ENCODE measurements around the gene PCNX1.
A peak's percentile ranks its signal among the peaks of the same experiment; 100 is the strongest.

Gene PCNX1

DNA sequence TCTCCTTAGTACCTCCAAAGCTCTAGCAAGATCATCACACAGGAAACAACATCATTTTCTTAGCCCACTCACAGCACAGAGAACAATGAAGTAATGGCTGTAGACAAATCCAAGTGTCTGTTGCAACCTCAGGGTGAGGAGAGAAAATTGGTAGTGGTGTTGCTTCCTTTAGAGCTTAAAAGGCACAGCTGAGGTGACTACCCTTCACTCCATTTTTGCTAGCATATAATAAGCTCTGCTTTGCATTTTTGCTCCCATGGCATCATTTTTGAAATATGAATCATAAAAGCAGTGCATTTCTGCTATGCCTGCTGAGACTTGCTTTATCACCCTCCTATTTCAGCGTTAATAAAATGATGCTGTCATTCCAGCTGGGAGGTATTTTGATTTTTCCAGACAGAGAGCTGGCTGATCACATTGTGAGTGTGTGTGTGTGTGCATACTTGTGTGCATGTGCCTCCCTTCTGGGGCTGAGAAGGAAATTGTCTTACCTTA is 18.5 kb upstream of the PCNX1 start:
- DNase-seq, result no peak

DNA sequence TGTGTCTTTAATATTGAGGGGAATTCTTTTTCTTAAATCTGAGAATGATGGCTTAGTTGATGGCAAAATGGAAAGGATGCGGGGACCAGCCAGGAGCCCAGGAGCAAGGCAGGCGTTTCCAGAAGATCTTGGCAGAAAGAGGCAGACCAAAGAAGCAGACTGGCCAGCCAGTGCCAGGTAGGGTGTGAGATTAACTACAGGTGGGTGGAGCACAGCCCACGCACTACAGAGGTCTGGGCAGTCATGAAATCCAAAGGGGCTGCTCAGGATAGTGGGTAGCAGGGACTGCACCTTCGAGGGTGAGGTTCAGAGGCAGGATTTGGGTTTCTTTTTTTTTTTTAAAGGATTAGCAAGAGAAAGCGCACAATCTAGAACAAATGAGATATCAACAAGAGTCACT is 17.7 kb upstream of the PCNX1 start:
- no peak for DNase-seq

DNA sequence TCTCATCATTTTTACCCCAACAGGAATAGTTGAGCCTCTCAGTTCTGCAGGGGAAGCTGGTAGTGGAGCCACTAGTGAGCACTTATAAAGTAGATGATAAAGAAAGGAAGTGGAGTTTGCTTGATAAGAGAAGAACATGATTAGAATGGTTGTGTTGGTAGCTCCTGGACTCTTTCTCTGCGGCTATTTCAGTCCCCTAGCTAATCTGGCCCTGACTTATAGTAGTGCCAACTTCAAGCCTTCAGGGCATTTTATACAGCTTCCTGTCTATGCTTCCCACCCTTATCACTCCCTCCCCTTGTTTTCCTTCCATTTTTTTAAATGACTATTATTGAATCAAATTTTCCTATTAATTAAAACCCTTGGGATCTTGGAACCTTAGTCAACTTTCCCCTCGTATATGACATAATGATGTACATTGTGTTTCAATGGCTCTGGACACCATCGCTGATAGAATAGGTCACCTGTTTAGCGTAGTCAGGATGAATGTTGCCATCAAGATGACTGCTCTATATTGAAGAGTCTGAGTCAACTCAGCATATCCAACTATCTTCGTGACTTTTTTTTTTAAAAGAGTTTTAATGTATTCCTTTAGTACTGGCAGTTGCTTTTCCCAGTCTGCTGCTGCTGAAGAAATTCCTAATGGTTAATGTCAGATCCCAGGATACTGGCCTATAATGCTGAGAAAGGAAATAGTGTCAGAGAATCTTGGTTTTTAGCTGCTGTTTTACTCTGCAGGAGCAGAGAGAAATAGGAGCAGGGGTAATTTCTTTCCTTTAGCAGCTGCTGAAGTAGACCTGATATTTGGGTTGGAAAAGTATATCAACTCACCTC is 16.2 kb upstream of the PCNX1 start:
- no peak for DNase-seq

DNA sequence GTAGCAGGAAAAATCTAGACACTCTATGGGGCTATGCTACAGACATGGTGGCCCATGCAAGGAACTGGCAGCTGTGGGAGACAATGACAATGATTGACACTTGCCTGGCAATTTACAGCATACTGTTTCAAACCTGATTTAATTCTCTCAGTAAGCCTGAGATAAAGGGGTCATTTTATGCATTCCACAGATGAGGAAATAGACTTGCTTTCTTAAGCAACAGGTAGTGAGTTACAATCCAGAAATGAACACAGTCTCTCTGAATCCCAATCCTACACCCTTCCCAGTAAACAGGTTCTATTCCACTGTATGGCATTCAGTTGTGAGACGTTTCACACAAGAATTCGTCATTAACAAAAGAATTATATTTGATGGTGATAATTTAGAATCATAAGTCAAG is 15.5 kb upstream of the PCNX1 start:
- no peak for DNase-seq

DNA sequence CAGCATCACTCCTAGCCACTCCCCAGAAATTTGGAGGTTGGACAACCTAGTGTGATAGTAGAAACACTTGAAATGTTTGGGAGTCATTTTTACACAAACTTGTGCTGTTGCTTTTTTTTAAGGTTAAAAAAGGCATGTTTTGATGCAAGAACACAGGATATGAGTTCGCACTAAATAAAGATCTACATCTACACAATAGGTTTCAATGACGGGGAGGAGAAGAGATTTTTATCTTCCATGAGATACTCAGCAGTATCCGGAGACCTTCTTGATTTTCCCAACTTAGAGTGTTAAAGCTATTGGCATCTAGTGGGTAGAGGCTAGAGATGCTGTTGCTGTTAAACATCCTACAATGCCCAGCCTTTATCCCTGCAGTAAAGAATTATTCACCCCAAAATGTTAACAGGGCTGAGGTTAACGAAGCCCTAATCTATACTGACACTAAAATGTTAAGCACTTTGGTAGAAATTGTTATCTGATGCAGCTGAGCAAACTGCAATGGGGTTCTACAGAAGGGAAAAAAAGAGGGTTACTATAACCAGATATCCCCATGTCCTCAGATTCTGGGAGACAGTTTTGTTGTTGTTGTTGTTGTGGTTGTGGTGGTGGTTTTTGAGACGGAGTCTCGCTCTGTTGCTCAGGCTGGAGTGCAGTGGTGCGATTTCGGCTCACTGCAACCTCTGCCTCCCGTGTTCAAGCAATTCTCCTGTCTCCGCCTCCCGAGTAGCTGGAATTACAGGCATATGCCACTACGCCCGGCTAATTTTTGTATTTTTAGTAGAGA is 14.0 kb upstream of the PCNX1 start:
- no peak for DNase-seq

DNA sequence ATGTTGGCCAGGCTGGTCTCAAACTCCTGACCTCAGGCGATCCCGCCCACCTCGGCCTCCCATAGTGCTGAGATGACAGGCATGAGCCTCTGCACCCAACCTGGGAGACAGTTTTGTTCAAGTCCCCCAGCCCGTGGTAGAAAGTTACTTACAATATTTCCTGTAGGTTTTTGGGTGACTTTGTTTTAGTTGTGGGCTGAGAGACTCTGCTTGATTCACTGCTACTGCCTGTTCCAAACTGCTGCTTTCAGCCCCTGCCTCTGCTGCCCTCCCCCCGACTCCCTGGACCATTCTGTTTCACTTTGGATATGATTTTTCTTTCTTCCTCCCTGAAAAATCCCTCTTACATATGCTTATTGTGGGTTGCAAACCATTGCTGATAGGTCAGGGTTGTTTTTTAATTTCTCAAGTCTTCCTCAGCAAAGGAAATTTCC is 13.4 kb upstream of the PCNX1 start:
- no peak for DNase-seq

DNA sequence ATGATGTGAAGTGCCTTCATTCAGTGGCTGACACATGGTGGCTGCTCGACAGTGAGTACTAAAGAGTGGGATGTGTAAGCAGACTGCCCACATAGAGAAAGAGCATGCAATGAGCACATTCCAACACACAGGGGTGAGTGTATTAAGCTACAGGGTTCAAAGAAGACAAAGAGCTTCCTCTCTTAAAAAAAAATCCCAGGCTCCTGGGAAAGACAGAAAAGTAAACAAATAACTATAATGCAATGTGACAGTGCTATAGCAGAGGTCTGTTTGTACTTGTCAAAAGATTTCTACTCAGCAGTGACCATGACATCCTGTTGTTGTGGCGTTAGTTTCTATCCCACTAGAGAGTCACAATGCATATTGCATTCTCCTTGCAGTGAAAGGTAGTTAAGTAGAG is 12.4 kb upstream of the PCNX1 start:
- no peak for DNase-seq

DNA sequence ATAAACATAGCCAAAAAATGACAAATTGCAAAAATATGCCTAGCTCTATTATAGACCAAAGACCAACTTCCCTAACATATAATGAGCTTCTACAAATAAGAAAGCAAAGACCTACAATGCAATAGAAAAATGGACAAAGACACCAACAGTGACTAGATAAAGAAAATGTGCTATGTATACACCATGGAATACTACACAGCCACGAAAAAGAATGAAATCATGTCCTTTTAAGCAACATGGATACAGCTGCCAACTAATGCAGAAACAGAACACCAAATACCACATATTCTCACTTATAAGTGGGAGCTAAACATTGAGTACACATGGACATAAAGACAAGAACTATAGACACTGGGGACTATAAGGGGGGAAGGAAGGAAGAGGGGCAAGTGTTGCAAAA is 10.9 kb upstream of the PCNX1 start:
- DNase-seq, result no peak

DNA sequence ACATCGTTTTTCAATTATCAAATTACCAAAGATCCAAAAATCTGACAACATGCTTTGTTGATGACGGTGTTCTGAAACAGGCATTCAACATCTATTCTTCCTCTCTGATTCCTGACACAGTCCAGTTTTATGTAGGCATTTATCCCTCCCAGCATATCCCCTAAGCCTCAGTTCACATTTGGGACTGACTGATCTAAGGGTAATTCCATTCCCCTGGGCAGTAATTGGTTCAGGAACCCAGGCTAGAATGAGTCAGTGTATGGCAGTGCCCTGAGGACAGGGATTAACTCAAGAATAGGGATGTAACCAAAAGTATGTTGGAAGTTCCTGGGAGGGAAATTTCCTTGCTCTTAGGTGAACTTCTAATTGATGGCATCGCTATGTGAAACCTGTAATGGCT is 10.3 kb upstream of the PCNX1 start:
- DNase-seq, result no peak

DNA sequence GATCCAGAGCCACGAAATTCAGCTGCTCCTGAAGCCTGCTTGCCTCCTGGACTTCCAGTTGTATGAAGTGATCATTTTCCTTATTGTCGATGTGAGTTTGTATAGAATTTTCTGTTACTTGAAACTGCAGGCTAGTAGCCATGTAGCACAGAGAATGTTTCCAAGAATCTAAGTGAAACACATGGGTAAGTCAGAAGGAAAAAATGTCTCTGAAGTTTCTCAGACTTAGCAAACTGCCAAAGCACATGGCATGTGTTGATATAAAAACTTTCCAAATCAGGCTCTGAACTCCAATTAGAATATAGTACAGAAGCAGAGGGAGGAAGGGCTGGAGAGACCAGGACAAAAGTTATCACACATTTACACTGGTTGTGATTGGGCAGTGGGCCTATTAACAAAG is 9.8 kb upstream of the PCNX1 start:
- no peak for DNase-seq

DNA sequence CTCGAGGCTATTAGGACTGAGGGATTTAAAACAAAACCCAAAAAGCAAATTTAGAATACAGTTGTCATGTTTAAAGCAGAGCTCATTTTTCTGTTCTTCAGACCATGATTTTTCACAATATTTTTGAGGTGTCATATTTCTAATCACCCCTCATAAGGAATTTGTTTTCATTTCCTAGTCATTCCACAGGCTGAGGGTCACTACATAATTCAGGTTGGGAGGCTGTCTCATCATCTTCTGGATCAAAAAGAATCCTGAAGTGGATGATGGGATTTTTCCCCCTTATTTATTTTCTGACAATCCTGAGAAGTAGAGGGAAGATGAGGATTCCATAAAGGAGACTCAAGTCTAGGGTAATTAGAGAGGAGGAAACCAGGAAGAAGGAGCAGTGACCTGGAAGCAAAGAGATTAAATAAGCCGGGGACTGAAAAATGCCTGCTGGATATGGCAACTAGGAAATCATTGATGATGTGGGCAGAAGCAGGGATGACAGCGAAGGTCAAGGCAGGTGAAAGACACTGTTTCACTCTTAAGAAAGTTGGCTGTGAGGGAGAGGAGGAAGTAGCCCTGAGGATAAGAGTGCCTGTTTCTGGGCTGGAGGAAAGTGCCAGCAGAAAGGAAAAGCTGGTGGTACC is 9.0 kb upstream of the PCNX1 start:
- no peak for DNase-seq

DNA sequence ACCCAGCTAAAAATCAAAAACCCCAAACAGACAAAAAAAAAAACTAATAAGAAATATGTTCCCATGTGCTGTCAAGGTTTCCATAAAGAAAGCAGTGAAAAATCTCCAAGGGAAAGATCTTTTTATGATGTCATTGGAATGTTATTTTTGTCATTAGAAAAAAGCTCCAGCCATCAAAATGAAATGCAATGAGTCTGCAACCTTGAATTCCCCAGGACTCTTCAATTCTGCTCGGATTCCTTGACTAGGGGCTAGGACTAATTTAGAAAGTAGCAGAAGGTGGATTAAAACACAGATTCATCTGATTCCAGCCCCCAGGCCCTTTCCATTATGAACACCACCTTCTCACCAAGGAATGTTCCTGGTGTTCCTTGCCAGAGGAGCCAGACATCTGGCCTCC is 6.0 kb upstream of the PCNX1 start:
- no peak for DNase-seq

DNA sequence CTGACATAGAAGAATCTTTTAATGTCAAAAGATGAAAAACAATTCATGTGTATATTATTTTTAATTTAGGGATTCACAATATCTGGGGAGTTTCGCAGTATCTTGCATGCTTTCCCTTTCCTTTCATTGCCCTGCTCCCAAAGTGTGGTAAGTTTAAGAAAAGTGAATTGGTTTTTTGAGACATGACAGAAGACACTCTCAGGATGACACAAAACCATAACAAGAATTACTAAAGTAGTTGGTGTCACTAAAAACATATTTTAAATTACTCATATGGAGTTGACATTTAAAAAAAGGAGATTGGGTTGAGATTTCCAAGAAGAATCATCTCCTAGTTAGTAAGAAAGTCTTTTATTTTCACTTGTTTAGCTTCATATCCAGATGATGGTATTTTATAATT is 5.1 kb upstream of the PCNX1 start:
- no peak for DNase-seq

DNA sequence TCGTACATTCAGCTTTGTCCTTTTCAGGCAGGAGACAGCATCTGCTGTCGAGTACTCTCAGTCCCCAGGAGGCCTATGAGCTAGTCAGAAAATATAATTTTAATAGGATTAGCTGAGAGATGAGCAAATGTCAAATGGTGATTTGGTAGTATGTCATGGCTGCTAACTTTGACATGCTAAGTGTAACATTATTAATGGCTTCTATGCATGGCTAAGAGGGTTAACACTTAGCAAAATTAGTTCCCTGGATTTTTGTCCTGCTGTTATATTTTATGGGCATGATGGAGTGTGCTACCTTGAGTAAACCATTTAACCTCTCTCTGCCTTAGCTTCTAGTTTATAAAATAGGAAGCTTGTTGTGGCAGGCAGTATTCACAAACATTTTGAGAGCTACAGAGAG is 2.9 kb upstream of the PCNX1 start:
- no peak for DNase-seq

DNA sequence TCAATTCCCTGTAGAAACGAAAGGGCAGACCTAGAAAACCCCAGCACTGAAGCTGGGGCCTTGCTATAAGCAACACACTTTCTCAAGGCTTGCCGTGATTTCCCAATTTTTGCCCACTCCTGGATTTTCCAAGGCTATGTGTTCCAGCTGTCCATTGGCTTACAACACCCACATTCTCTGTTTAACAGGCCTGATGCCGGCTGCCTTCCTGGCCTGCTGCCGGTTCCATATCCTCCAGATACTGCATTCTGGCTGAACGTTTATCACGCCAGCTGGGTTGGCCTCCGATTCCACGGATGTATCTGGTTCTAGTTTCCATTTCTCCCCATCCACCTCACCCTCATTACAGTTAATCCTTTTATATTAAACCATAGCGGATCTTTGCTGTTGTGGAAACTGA is 2.0 kb upstream of the PCNX1 start:
- DNase-seq, result no peak

DNA sequence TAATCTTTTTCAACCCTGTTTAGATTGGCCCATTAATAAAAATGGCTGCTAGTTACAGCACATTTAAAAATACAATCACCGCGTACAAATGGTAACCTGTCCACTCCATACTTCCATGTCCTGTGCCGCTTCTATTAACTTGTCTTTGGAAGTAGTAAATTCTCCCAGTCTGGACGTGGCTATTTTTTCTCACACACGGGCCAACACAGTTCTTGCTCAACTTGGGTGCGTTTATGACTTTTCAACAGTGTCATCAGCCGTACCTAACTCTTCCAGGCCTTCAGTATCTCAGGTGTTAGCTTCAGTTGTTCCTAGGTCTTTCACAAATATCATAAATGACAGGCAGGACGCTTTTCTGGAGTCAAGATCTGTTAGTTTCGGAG is 475 bp upstream of the PCNX1 start:
- DNase-seq, result no peak

DNA sequence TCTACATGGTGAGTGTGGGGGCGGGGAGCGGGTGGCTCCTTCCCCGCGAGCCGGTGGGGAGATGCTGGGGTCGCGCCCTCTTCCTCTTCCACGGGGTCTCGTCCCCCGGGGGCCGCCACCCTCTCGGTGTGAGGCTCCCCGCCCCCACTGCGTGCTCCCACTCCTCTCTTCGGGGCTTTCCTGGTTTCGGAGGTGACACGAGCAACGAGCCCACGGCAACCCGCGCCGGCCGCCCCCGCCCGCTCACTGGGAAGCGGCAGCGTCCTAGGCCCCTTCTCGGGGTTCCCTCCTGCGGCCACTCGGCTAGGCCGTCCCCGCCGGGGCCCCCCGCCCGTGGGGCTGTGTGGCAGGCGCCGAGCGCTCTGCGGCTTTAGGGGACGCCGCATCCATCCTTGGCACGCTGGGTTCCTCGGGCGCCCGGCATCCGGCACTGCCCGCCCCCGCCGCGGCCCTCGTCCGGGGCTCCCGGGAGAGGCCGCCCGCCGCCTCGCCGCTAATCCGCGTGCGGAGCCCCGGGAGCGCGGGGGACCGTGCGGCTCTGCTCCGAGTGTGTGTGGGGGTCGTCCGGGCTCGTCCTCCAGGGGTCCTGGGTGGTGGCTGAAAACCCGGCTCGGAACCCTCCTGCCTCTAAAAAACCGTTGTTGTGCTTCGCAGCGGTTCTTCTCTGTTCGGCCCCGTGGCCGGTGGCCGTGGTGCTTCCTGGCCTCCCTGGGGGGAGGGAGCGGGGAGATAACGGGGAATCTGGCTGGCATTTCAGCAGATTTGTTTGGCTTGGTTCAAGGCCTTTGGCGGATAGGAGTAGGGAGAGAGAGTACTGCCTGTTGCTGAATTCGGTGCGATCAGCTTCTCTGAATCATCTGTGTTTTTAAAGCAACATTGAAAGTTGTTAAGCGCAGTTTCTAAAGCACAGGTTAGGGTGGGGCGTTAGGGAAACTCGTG is 1.0 kb downstream of the PCNX1 start:
- peak in 35 of 56 donors; percentile 22 to 74 (median 53) for DNase-seq

DNA sequence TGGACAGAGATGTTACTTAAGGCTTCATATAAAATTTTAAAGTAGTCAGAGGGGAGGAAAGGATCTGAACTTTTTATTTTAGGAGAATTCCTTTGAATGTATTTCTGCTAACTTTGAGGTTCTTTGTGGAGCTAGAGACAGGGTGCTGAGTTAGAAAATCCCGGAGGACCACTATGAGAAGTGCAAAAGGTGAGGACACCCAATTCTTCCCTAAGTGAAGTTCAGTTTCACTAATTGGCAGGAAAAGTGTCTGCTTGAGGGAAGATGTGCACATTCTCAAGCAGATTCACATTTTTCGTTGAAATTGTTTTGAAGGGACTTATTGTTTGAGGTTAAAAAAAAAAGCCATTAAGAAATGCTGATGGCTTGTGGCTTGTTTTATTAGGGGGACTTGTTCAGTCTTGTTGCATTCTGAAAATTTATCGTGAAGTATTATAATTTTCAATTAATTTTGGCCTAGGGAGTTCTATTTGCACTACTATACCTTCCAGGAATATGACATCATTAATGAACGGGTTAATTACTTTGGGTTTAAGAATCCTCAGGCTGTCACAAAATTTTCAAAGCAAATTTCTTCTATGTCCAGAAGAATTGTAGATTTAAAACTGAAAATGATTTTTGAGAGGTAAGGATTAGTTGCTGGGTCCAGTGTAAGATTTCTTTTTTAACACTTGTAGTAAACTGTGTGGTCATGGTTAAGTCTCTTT is 1.8 kb downstream of the PCNX1 start:
- DNase-seq, result no peak

DNA sequence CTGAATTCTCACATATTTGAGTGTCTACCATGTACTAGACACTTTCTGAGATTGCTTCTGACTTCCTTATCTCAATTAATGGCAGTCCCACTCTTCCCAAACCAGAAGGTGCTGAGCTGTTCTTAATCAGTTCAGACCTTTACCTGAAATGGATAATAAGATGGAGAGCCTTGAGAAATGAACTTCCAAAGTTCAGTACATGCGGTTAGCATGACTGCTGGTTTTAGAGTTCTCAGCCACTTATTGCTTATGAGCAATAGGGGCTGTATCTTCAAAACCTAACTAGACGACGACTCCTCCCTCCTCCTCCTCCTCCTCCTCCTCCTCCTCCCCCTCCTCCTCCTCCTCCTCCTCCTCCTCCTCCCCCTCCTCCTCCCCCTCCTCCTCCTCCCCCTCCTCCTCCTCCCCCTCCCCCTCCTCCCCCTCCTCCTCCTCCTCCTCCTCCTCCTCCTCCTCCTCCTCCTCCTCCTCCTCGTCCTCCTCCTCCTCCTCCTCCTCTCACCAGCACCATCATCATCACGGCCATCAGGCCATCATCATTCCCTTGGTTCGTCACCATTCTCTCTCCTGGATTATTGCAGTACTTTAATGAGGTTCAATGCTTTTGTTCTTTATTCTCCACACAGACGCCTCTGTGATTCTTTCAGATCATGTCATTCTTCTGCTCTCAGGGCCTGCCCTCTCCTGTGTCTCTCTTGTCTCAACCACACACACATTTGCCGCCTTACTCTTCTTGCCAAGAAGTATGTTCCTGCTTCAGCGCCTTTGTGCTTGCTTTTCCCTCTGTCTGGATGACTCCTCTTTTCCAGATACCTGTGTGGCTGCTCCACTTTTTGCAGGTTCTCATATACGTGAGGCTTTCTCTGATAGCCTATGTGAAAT is 2.7 kb downstream of the PCNX1 start:
- DNase-seq, result no peak

All from amygdala (tissue), 56 donors.